Activated CD8-positive, alpha-beta T cell treated with anti-CD3 and anti-CD28 coated beads for 36 hours (primary cell): ENCODE results near the gene DDX10. TPM values are rescaled to one million over a fixed set of nuclear protein-coding genes. Genes with fewer than 3 reads are reported as not detected.

Source experiments
- ATAC-seq: fragments of 200-7000 bp; cut with Tn5 transposase; one replicate; pipeline ENCODE4 v1.10.0; 2021; ENCODE audit warnings: mild to moderate bottlenecking, moderate library complexity
- CTCF ChIA-PET: fragments of 350-600 bp; sonication (Branson Sonifier 250); formaldehyde crosslinking; loops from one replicate; lab custom pipeline; 2021; ENCODE audit warnings: antibody characterized with exemption; lab: Charles Lee
- POLR2A ChIA-PET: fragments of 350-600 bp; sonication (Branson Sonifier 250); formaldehyde crosslinking; loops from one replicate; lab custom pipeline; 2021; ENCODE audit warnings: antibody characterized with exemption; lab: Charles Lee
- DNase-seq: peaks from one replicate; pipeline ENCODE4 v3.0.0-alpha.2; 2020
- H3K27ac Mint-ChIP-seq: one replicate; pipeline ENCODE4 v1.8.0; 2021; ENCODE audit warnings: mild to moderate bottlenecking, mixed read lengths
- H3K27me3 Mint-ChIP-seq: one replicate; pipeline ENCODE4 v1.8.0; 2021; ENCODE audit warnings: mixed read lengths
- H3K36me3 Mint-ChIP-seq: one replicate; pipeline ENCODE4 v1.8.0; 2021; ENCODE audit warnings: low read depth, mixed read lengths
- H3K4me1 Mint-ChIP-seq: one replicate; pipeline ENCODE4 v1.8.0; 2021; ENCODE audit warnings: low read depth, mixed read lengths
- H3K4me3 Mint-ChIP-seq: one replicate; pipeline ENCODE4 v1.8.0; 2021; ENCODE audit warnings: mild to moderate bottlenecking, moderate library complexity, mixed read lengths
- H3K9me3 Mint-ChIP-seq: one replicate; pipeline ENCODE4 v1.8.0; 2021; ENCODE audit warnings: mixed read lengths
- intact Hi-C: fragments of 100-400 bp; cut with micrococcal nuclease; formaldehyde crosslinking; loops from one replicate; pipeline ENCODE4 v1.10.0; 2022
- total RNA-seq, 2 experiments: library from RNA; stranded (reverse); gene quantifications; one replicate each; pipeline ENCODE4 v1.2.3, GENCODE V29; 2021
- TF ChIP-seq, protein P1 (sequence below): fragments of 200-600 bp; IDR thresholded peaks from one replicate; pipeline ENCODE4 v1.8.0; 2022; ENCODE audit warnings: antibody characterized with exemption, mild to moderate bottlenecking

DDX10 gene
- total RNA-seq, 2 experiments from 2014 or later, result 45.4 to 46.3 TPM

DNA sequence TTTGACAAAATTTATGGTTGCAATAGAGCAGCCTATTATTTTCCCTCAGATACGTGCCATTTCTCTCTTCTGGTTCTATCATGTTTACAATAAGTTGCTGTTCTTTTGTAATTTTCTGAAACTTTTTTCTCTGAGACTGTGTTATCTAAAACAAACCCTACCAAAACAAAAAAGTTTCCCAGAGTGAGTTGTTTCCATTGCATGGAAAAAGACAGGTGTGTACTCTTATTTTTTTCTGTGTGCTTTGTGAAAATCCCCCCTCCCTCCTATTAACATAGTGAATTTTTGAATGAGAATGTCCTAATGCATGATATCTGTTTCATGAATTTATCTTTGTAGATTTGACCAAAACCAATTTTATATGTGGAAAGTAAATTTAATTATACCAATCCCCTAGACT lies 137.6 kb downstream of the DDX10 start:
- Mint-ChIP-seq H3K27me3 (no peaks in the 10 kb centered on the region), H3K27ac (no peak overlapping the region), H3K4me1 (no peaks in the 10 kb centered on the region), H3K36me3 (peaks cover 4% of the 10 kb centered on the region), H3K4me3 (no peak overlapping the region), H3K9me3 (no peaks in the 10 kb centered on the region)
- TF ChIP-seq, protein P1, sequence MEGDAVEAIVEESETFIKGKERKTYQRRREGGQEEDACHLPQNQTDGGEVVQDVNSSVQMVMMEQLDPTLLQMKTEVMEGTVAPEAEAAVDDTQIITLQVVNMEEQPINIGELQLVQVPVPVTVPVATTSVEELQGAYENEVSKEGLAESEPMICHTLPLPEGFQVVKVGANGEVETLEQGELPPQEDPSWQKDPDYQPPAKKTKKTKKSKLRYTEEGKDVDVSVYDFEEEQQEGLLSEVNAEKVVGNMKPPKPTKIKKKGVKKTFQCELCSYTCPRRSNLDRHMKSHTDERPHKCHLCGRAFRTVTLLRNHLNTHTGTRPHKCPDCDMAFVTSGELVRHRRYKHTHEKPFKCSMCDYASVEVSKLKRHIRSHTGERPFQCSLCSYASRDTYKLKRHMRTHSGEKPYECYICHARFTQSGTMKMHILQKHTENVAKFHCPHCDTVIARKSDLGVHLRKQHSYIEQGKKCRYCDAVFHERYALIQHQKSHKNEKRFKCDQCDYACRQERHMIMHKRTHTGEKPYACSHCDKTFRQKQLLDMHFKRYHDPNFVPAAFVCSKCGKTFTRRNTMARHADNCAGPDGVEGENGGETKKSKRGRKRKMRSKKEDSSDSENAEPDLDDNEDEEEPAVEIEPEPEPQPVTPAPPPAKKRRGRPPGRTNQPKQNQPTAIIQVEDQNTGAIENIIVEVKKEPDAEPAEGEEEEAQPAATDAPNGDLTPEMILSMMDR, result no peak
- intact Hi-C loops, result no loop called here
- CTCF ChIA-PET, result no interaction called here
- POLR2A ChIA-PET, result no interaction called here
- no peak for DNase-seq
- ATAC-seq, result no peak

DNA sequence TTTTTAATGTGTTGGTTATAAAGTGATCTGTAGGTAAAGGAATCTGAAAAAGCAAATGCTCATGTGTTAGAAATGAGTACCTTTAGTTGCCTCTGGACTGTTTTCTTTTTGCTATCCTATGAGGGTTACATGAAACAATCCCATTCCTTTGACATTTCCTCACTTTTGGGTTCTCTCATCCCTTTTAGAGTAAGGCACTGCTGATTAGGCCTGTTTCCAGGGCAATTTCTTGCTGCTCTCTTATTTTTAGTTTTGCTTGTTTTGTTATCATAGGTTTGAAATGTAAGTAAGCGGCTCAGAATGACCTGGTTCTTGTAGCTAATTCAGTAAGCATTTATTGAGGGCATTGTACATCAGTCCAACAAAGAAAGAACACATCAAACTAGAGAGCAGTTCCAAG lies 138.9 kb downstream of the DDX10 start:
- ChIA-PET POLR2A (no interaction called here), CTCF (no interaction called here)
- H3K27ac Mint-ChIP-seq, result no peak overlapping the region

DNA sequence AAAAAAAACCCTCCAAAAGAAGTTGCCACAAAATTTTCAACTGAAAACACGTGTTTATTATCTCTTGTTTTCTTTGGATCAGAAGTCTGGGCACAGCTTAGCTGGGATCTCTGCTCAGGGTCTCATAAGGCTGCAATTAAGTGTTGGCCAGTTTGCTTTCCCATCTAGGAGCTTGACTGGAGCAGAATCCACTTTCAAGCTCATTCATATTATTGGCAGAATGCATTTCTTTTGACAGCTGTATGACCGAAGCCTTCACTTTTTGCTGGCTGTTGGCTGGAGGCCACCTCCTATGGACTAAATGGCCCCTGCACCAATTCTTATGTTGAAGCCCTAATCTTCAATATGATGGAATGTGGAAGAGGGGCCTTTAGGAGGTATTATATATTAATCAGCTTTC lies 139.6 kb downstream of the DDX10 start:
- ATAC-seq, result no peak
- CTCF ChIA-PET, result no interaction called here
- H3K36me3 Mint-ChIP-seq, result peaks cover 11% of the 10 kb centered on the region
- H3K27ac Mint-ChIP-seq, result no peak overlapping the region
- POLR2A ChIA-PET, result no interaction called here
- H3K9me3 Mint-ChIP-seq, result no peaks in the 10 kb centered on the region
- TF ChIP-seq, protein P1, result no peak
- no peak for DNase-seq
- intact Hi-C loops, result no loop called here
- no peaks in the 10 kb centered on the region for H3K27me3 Mint-ChIP-seq
- H3K4me1 Mint-ChIP-seq, result peaks cover 4% of the 10 kb centered on the region
- no peak overlapping the region for H3K4me3 Mint-ChIP-seq

More for the DNA sequence above, 138.9 kb downstream of the DDX10 start:
- TF ChIP-seq, protein P1, result no peak
- Mint-ChIP-seq H3K9me3 (no peaks in the 10 kb centered on the region), H3K4me1 (no peaks in the 10 kb centered on the region), H3K27me3 (no peaks in the 10 kb centered on the region), H3K4me3 (no peak overlapping the region), H3K36me3 (peaks cover 7% of the 10 kb centered on the region)
- DNase-seq (no peak), ATAC-seq (no peak)
- intact Hi-C loops, result no loop called here

DNA sequence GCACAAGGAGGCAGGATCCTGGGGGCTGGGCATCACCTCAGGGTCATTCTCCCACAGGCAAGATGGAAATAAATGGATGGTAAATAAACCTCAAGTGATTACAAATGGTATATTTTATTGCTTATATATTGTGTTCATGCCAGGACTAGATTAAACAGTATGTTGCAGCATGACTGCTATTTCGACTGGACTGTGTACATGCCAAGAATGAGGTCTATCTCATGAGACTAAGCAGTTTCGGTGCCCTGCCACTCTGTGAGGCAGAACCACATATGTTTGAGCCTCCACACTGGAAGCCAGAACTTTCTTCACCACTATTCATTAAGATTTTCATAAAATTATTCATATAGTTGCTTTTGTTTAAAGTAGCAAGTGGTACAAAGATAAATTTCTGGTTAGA lies 140.2 kb downstream of the DDX10 start:
- CTCF ChIA-PET, result no interaction called here
- no peak for ATAC-seq

DNA sequence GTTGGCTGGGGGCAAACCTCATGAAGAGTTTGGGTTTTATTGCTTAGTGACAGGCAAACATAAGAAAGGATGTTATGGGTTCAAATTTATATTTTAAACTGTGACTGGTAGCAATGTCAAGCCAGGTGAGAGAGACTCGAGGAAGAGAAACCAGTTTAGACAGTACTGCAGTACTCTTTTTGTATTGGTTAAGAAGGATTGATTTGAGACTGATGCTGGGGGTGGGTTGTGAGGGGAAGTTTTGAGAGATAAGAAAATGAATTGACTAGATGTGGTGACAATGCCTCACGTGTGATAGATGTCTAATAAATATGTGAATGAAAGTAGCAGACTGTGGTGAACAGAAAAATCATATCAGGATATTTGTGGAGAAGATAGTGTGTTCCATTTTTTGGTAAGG lies 142.4 kb downstream of the DDX10 start:
- ATAC-seq (no peak), DNase-seq (no peak)
- TF ChIP-seq, protein P1, result no peak
- Mint-ChIP-seq H3K27ac (no peak overlapping the region), H3K9me3 (no peaks in the 10 kb centered on the region), H3K4me3 (no peak overlapping the region), H3K27me3 (no peaks in the 10 kb centered on the region), H3K4me1 (peaks cover 4% of the 10 kb centered on the region), H3K36me3 (peaks cover 9% of the 10 kb centered on the region)
- ChIA-PET CTCF (interaction anchor here (1.6 kb wide), 1 partner anchor 10 kb away, joined by 4 read pairs; no protein-coding TSS in a partner anchor), POLR2A (no interaction called here)
- intact Hi-C loops, result no loop called here

More for the DNA sequence above, 140.2 kb downstream of the DDX10 start:
- no peak overlapping the region for H3K4me3 Mint-ChIP-seq
- no peaks in the 10 kb centered on the region for H3K27me3 Mint-ChIP-seq
- no peaks in the 10 kb centered on the region for H3K9me3 Mint-ChIP-seq
- H3K36me3 Mint-ChIP-seq, result peaks cover 11% of the 10 kb centered on the region
- POLR2A ChIA-PET, result no interaction called here
- H3K27ac Mint-ChIP-seq, result no peak overlapping the region
- intact Hi-C loops, result no loop called here
- no peak for DNase-seq
- TF ChIP-seq, protein P1, result no peak
- H3K4me1 Mint-ChIP-seq, result peaks cover 4% of the 10 kb centered on the region
